ENCODE results near the gene TTYH2.

- TF ChIP-seq EZH2 (IDR thresholded peaks at IDR 0.05; ENCODE audit: borderline replicate concordance, insufficient read depth, low read depth, low read length, poor library complexity, severe bottlenecking) (no peak), CTCF (IDR thresholded peaks at IDR 0.05) (no peak)
Observed at GRCh38 chr17:74288785-74289184, 75.4 kb downstream of the TTYH2 start.
